Transverse colon (tissue), 4 donors: ENCODE results near the gene ROBO1. TPM values are rescaled to one million over a fixed set of nuclear protein-coding genes. Genes with fewer than 3 reads are reported as not detected.

Experiments
- DNase-seq: peaks from one replicate; pipeline ENCODE4 v3.0.0-alpha.2; 2019
- H3K27ac ChIP-seq, 4 donors: fragments of 200-600 bp; sonication (generic); 2 replicates each; pipeline ENCODE4 v1.5.1; 2016 to 2018; ENCODE audit warnings: inconsistent platforms in 4 of 4
- H3K27me3 ChIP-seq: fragments of 200-600 bp; sonication (generic); 2 replicates; pipeline ENCODE4 v1.5.1; 2017; ENCODE audit warnings: inconsistent platforms
- H3K36me3 ChIP-seq, 4 donors: fragments of 200-600 bp; sonication (generic); 2 replicates each; pipeline ENCODE4 v1.5.1; 2017 to 2019; ENCODE audit warnings: inconsistent platforms in 4 of 4
- H3K4me1 ChIP-seq, 4 donors: fragments of 200-600 bp; sonication (generic); 2 replicates each; pipeline ENCODE4 v1.5.1; 2017 to 2020; ENCODE audit warnings: inconsistent platforms in 4 of 4
- H3K4me3 ChIP-seq, 4 donors: fragments of 200-600 bp; sonication (generic); 1 replicate in 1 of 4; 2 replicates in 3 of 4; pipeline versions ENCODE4 v1.5.1 to v1.6.1; 2017 to 2019; ENCODE audit warnings: inconsistent platforms in 4 of 4
- H3K9me3 ChIP-seq, 2 donors: fragments of 200-600 bp; sonication (generic); 2 replicates each; pipeline ENCODE4 v1.5.1; 2017 to 2019; ENCODE audit warnings: inconsistent platforms in 2 of 2
- CTCF ChIP-seq, 5 experiments: fragments of 200-600 bp in 3 of 5; fragments of 450-650 bp in 2 of 5; sonication (generic) in 3 of 5; IDR thresholded peaks; 1 replicate in 2 of 5; 2 replicates in 3 of 5; pipeline ENCODE4 v1.5.1; 2016 to 2017; ENCODE audit warnings: antibody characterized with exemption in 5 of 5, inconsistent platforms in 3 of 5, mild to moderate bottlenecking in 2 of 5, moderate library complexity in 1 of 5
- EP300 ChIP-seq: sonication (generic); formaldehyde crosslinking; IDR thresholded peaks from one replicate; pipeline ENCODE4 v1.6.1; 2017; ENCODE audit warnings: antibody characterized with exemption, low read depth
- POLR2A ChIP-seq: fragments of 450-650 bp; IDR thresholded peaks from one replicate; pipeline ENCODE4 v1.6.1; 2016; ENCODE audit warnings: antibody characterized with exemption, mild to moderate bottlenecking, moderate library complexity
- POLR2AphosphoS5 ChIP-seq, 3 donors: sonication (generic); formaldehyde crosslinking; IDR thresholded peaks; one replicate each; pipeline ENCODE4 v1.6.1; 2016; ENCODE audit warnings: antibody characterized with exemption in 3 of 3
- WGBS, 2 donors: methylation state at CpG; one replicate each; pipeline ENCODE4 v1.1.5; 2018; ENCODE audit warnings: low coverage in 1 of 2; 5-methylcytosine and 5-hydroxymethylcytosine counted together
- in situ Hi-C, 4 donors: fragments of 200-750 bp; cut with MboI; loops; one replicate each; pipeline versions ENCODE4 v1.15.0 to v1.15.1; 2017; ENCODE audit warnings: low sequenced_read_pairs in 3 of 4, low pct_ligation_motif_present in 1 of 4, low pct_unique_long_range_greater_than_20kb in 1 of 4
- intact Hi-C: fragments of 100-400 bp; cut with DNase I; formaldehyde crosslinking; loops from one replicate; pipeline ENCODE4 v1.15.1; 2023; ENCODE audit warnings: low total_unique reads
- total RNA-seq, 4 donors: library from RNA; depleted of rRNA; stranded (reverse); fragments of >200 nt; gene quantifications; one replicate each; pipeline ENCODE4 v1.1.0, GENCODE V29; 2016

ROBO1 gene
- total RNA-seq, 4 donors from 2014 or later = 7.6 to 68.7 (median 9.1) TPM

GRCh38 chr3:78718707-78719106, 1049.1 kb downstream of the ROBO1 start:
- no peak for TF ChIP-seq POLR2A
- no peak for TF ChIP-seq CTCF (IDR thresholded peaks at IDR 0.05)
- TF ChIP-seq EP300 = no peak
- no peak for TF ChIP-seq POLR2AphosphoS5 (IDR thresholded peaks at IDR 0.05)
- intact Hi-C loops (no loop called here), in situ Hi-C loops (no loop called here)
- Histone ChIP-seq H3K4me3 (no peak overlapping the region), H3K4me1 (no peaks in the 10 kb centered on the region), H3K36me3 (no peaks in the 10 kb centered on the region), H3K27me3 (no peaks in the 10 kb centered on the region), H3K27ac (no peak overlapping the region), H3K9me3 (no peaks in the 10 kb centered on the region)
- DNase-seq = no peak

- DNase-seq = no peak
- H3K9me3 ChIP-seq = no peaks in the 10 kb centered on the region
- no peak for TF ChIP-seq POLR2A
- no peak for TF ChIP-seq POLR2AphosphoS5 (IDR thresholded peaks at IDR 0.05)
- TF ChIP-seq CTCF (IDR thresholded peaks at IDR 0.05) = no peak
- no peak for TF ChIP-seq EP300
- no peaks in the 10 kb centered on the region for H3K36me3 ChIP-seq
- H3K4me3 ChIP-seq = no peak overlapping the region
- WGBS, 2 donors = 85 to 86% methylated on average over 4 to 5 of the region's 5 CpGs
- intact Hi-C loops = no loop called here
- H3K27me3 ChIP-seq = no peaks in the 10 kb centered on the region
- H3K4me1 ChIP-seq = no peaks in the 10 kb centered on the region
- H3K27ac ChIP-seq = no peak overlapping the region
- in situ Hi-C loops = no loop called here
Measured at GRCh38 chr3:78717041-78717440, 1050.8 kb downstream of the ROBO1 start.

GRCh38 chr3:78712941-78713340, 1054.9 kb downstream of the ROBO1 start:
- in situ Hi-C loops (no loop called here), intact Hi-C loops (no loop called here)
- no peak for DNase-seq
- H3K4me3 ChIP-seq = no peak overlapping the region
- no peak overlapping the region for H3K27ac ChIP-seq
- H3K27me3 ChIP-seq = no peaks in the 10 kb centered on the region
- no peaks in the 10 kb centered on the region for H3K4me1 ChIP-seq
- H3K9me3 ChIP-seq = no peaks in the 10 kb centered on the region
- TF ChIP-seq POLR2AphosphoS5 (IDR thresholded peaks at IDR 0.05) (no peak), POLR2A (no peak), EP300 (no peak)
- H3K36me3 ChIP-seq = no peaks in the 10 kb centered on the region

- H3K4me3 ChIP-seq = no peak overlapping the region
- 80 to 82% methylated on average over 4 of the region's 4 CpGs for WGBS, 2 donors
- no peak overlapping the region for H3K27ac ChIP-seq
- H3K36me3 ChIP-seq = no peaks in the 10 kb centered on the region
- DNase-seq = no peak
- no peaks in the 10 kb centered on the region for H3K4me1 ChIP-seq
- no peaks in the 10 kb centered on the region for H3K27me3 ChIP-seq
- intact Hi-C loops (no loop called here), in situ Hi-C loops (no loop called here)
- no peak for TF ChIP-seq CTCF (IDR thresholded peaks at IDR 0.05)
- no peak for TF ChIP-seq POLR2A
- TF ChIP-seq POLR2AphosphoS5 (IDR thresholded peaks at IDR 0.05) = no peak
- no peak for TF ChIP-seq EP300
- no peaks in the 10 kb centered on the region for H3K9me3 ChIP-seq
Measured at GRCh38 chr3:78712270-78712669, 1055.5 kb downstream of the ROBO1 start.

- Histone ChIP-seq H3K27me3 (no peaks in the 10 kb centered on the region), H3K4me3 (no peak overlapping the region), H3K9me3 (no peaks in the 10 kb centered on the region), H3K4me1 (no peaks in the 10 kb centered on the region), H3K27ac (no peak overlapping the region), H3K36me3 (no peaks in the 10 kb centered on the region)
- DNase-seq = no peak
- intact Hi-C loops = no loop called here
- 81 to 84% methylated on average over 4 of the region's 4 CpGs for WGBS, 2 donors
- in situ Hi-C loops = no loop called here
- TF ChIP-seq POLR2AphosphoS5 (IDR thresholded peaks at IDR 0.05) (no peak), POLR2A (no peak), CTCF (IDR thresholded peaks at IDR 0.05) (no peak), EP300 (no peak)
Measured at GRCh38 chr3:78708565-78709073, 1059.2 kb downstream of the ROBO1 start.
